A172 (cell line): ENCODE measurements around the gene RSRC1. TPM values are rescaled to one million over a fixed set of nuclear protein-coding genes. Genes with fewer than 3 reads are reported as not detected.
"Not testable (repeated sequence)": the region's sequence is repeated elsewhere in the genome, so short reads cannot be mapped to it uniquely, and the experiment has no call there.

Experiments used
- DNase-seq: peaks from one replicate; pipeline ENCODE4 v3.0.0-alpha.2; 2015; ENCODE audit warnings: low spot score
- total RNA-seq: library from RNA; depleted of rRNA; stranded (reverse); fragments of >200 nt; shearing (Covaris generic); gene quantifications from 2 replicates; pipeline ENCODE4 v1.2.3, GENCODE V29; 2014

RSRC1 gene
- total RNA-seq, 1 experiment from 2014 or later: 108 TPM

DNA sequence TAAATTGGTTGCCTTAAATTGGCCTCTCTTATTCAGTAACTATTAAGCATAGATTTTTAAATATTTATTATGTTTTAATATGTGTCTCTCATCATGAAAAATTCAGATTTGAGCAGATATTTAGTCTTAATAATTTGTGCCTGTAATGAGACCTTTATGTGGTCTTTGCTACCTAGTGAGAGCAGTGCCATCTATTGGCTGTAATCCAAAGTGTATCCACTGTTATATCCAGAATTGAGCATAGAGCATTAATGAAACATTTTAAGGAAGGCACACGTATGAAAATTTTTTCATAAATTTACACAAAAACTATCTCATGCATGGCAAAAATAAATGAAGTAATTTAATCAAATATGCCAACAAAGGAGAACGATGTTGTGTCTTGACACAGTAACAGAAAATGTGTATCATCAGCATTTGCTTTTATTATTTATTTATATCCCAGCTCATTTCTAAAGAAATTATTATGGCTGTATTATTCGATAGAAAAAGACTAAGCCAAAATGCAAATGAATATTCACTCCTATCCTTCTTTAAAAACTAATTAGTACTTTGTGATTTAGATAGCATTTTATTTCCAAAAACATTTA is 203.5 kb downstream of the RSRC1 start:
- DNase-seq: peak; percentile 25

DNA sequence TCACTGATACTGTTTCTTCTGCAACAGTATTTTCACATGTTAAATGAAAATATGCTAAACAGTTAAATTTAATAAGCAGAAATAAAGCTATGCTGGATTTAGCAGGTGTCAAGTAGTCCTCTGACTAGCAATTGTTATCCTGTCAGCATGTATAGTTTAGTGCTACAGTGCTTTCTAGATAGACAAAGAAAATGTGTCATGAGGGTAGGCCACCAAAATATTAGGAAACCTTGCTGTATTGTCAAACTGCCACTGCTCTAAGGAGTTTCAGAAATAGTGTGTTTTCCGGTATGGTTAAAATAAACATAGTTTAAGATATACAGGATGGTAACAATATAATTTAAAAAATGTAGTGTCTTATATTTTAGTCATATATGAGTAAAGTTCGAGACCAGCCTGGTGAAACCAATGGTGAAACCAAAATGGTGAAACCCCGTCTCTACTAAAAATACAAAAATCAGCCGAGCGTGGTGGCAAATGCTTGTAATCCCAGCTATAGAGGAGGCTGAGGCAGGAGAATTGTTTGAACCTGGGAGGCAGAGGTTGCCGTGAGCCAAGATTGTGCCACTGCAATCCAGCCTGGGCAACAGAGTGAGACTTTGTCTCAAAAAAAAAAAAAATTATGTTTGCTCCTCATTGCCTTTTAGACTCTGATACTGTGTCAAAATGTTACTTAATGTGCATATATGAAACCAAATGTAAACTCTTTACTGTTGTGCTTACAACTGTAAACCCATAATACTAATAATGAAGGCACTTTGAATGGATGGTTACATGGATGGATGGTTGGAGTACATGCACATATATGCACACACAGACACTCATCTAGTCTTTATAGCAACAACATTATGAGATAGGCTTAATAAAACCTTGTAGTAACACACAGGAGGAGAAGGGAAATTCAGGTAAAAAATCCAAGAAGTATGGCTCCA is 204.8 kb downstream of the RSRC1 start:
- no peak for DNase-seq

DNA sequence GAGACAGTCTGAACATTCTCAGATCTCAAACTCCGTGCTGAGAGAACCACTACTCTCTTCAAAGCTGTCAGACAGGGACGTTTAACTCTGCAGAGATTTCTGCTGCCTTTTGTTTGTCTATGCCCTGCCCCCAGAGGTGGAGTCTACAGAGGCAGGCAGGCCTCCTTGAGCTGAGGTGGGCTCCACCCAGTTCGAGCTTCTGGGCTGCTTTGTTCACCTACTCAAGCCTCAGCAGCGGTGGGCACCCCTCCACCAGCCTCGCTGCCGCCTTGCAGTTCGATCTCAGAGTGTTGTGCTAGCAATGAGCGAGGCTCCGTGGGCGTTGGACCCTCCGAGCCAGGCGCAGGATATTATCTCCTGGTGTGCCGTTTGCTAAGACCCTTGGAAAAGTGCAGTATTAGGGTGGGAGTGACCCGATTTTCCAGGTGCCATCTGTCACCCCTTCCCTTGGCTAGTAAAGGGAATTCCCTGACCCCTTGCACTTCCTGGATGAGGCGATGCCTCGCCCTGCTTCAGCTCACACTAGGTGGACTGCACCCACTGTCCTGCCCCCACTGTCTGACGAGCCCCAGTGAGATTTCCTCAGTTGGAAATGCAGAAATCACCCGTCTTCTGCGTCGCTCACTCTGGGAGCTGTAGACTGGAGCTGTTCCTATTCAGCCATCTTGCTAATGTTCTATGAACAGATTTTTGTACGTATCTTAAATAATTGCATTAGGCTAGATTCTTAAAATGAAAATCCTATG is 220.0 kb downstream of the RSRC1 start:
- DNase-seq: not testable (repeated sequence)

DNA sequence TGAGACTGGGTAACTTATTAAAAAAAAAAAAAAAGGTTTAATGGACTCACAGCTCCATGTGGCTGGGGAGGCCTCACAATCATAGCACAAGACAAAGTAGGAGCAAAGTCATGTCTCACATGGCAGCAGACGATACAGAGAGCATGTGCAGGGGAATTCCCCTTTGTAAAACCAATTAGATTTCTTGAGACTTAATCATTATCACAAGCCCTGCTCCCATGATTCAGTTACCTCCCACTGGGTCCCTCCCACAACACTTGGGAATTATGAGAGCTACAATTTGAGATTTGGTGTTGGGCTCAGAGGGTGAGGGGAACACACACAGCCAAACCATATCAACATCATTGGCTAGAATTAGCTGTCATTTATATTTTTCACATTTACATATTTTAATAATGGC is 221.0 kb downstream of the RSRC1 start:
- DNase-seq: peak; percentile 46

DNA sequence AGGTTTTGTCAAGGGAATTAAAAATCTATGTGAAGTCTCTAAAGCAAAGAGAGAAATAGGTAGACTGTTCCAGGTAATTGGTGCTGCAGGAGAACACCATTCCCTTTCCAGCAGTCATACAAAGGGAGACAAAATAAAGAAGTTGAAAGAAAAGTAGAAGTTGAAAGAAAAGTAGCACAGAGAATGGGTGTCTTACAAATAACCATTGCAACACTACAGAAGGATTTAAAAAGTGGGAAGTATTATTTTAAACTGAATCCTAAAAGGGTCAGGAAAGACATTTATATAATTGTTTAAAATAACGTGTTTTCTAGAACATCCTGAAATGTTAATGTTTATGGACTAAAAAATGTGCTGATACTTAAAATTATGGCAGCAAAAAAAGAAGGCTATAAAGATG is 223.8 kb downstream of the RSRC1 start:
- DNase-seq: no peak

DNA sequence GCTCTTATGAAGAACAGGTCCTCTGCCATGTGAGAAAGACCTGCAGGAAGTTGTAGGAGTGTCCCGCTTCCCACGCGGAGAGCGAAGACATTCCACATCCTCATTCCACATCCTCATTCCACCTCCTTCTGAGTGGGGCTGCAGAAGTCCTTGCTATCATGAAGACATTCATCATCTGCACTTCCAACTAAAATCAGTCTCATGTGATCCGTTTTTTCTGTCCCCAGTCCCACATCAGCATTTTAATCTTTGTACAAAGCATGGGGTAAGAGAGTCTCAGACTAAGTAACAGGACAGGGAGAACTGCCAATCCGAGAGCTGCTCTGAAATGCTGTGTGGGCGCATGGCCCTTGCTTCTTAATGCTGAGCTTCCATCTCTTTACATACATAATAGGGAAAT is 227.2 kb downstream of the RSRC1 start:
- no peak for DNase-seq

DNA sequence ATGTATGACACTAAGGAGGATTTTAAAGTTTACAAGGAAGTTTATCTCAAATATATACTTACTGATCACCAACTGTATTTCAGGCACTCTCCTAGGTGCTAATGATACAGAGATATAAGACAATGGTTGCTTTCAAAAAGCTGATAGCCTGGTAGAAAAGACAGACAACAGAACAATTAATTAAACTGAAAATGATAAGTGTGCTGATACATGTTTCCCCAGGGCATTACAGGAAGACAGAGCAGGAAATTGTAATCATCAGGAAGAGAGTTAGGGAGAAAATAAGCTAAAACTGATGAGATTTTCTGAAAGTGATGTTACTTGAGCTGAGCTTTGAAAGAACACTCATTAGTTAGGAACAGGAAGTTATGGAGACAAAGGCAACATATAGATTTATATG is 229.7 kb downstream of the RSRC1 start:
- no peak for DNase-seq

DNA sequence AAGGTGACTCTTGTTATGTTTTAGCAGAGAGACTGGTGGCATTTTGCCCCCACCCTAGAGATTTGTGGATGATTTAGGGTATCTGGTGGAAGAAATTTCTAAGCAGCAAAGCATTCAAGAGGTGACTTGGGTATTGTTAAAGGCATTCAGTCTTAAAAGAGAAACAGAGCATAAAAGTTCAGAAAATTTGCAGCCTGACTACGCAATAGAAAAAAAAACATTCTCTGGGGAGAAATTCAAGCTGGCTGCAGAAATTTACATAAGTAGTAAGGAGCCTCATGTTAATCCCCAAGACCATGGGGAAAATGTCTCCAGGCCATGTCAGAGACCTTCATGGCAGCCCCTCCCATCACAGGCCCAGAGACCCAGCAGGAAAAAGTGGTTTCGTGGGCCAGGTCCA is 231.1 kb downstream of the RSRC1 start:
- DNase-seq: not testable (repeated sequence)

DNA sequence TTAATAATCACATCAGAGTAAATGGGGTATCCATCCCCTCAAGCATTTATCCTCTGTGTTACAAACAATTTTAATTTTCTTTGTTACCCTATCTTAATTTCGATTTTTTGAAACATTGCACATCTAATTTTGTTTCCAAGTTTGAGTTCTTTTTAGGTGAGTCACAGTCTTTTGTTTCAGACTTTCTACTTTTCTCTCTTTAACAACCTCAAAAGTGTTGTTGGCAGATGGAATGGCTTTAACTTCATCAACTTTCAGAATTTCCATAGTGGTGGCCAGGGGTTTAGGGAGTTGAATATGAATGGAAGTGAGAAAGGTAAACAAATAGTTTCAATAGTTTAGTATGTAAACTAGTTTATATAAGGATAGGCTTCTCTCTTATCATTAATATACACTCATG is 238.1 kb downstream of the RSRC1 start:
- DNase-seq: no peak

DNA sequence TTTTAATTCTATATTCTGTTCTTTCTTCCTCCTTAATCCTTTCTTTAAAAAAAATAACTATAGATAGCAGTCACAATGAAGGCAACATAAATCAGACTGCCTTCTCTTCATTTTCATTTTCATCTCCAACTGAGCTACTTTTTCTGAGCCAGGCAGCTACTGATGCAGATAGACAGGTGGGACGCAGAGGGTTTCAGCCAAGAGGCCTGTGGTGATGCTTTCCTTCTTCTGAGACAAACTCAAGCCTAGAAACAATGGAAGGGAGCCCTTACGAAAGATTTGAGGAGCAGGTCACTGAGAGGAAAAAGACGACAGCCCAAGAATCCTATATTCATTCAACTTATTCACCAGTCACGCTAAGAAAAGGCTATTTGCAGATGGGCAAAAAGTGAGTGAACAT is 241.1 kb downstream of the RSRC1 start:
- no peak for DNase-seq

DNA sequence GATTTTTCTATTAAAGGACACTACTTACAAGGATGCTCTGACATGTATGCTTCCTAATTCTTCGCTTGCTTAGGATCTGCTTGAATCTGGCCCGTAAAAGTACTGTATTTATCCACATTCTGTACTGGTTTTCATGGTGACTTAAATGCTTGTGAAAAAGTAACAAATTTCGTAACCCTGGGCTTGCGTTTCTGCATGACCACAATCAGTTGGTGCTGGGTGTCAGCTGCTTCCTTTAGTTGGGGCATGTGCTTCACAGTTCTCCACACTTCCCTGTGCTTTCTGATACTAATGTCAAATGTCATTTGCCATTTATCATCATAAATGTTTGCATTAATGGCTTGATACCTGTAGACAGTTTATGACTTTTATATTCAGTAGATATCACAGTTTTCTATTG is 242.7 kb downstream of the RSRC1 start:
- DNase-seq: no peak

DNA sequence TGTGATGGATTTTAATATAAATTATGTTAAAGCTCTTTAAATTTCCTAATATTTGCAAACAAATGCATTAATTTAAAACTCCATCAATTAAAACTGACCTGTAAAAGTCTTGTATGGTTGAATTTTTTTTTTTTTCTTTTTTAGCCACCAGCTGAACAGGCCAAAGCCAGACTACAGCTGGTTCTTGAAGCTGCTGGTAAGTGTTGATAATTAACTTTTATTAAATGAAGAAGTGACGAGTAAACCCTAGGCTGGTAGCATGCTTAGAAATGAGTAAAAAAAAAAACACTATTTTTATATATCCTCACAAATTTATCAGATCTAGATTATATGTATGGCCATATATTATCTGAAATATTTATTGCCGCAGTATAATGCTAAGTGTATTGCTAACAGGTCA is 244.8 kb downstream of the RSRC1 start:
- DNase-seq: no peak

DNA sequence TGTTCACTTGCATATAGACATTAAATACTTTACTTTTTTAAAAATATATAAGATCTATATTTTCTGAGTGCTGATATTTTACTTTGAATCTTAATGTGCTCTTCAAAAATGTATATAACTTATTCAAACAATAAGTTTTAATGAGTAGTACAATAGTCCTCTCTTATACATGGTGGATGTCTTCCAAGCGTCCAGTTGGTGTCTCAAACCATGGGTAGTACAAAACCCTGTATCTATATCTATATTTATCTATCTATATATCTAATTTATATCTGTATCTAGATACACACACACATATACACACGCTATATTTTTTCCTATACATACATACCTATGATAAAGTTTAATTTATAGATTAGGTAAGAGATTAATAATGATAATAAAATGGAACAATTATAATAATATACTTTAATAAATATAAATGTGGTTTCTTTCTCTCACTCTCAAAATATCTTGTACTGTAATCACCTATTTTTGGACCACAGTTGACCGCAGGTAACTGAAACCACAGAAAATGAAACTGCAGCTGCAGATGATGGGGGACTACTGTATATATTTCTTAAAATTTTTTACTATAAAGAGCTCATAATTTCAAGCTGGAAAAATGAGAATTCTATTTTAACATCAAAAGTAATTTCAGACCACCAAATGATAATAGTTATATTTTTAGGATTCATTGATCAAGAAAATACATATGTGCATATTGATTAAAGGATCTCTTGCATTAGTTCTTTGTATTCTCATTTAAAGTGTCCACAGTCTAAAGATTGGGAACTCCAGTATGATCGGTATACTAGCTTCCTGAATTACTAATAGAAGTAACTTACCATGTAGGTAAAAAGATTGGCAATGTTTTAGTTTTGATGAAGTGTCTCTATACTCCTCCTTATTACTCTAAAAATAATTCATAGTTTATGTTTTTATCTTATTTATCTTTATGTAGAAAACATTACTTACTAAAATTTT is 246.0 kb downstream of the RSRC1 start:
- no peak for DNase-seq

DNA sequence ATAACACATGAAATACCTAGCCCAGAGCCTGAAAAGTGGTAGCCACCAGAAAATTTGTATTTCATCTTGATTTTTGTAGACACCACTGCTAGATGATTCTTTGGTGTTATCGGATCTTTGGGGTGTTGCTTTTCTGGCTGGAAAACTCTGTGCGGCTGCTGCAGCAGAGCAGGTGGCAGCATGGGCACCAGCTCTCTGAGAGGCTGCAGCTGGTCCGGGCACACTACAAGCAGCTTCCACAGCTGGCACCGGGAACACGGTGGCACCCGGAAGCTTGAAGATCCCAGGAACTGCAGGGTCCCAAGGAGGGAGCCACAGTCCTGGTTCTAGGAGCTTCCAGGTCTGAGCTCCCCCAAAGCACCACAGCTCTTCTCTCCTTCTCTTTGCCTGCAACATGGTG is 249.4 kb downstream of the RSRC1 start:
- no peak for DNase-seq

DNA sequence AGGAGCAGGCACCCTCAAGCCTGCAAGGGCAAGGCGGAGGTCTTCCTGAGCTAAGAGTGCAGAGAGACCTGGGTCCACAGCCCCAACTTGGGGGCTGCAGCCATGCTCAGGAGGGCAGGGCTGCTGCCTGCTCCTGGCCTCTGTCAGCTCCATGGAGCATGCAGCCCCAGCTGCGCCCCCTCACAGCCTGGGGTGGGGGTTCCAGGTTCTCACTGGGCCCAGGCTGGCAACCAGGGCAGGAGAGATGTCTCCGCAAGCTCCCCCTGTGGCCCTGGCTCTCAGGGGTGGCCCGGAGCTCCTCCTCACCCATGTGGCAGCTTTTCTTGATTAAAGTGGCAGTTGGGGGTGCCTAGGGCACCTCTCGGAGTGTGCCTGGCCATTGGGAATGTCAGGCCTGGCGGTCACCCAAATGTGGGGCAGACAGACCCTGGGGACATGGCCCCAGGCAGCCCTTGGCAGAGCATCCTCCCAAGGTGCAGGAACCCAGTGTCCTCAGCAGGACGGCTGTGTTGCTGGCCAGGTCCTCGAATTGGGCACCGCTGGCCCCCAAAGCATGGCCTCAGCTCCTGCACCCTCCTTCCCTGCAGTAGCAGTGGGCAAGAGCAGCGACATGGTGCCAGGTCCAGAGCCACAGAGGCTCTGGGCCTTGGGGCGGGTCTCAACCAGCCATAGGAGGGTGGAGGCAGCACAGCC is 251.0 kb downstream of the RSRC1 start:
- no peak for DNase-seq

DNA sequence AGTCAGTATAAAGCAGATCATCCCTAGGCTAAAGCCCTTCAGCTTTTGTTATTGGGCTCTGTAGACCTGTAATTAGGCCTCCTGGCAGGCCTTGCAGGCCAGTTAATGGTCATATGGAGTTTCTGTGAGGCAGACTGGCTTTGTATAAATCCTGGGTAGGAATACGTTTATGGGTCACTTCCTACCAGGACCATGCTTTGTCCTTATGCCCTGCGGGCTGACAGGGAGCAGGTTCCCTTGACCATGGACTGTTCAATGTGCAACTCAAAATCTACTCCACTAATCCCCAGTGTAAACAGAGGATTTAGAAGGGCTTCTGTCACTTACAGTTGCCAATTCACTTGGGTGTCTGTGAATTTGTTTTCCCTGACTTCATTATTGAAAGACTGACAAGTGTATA is 258.4 kb downstream of the RSRC1 start:
- no peak for DNase-seq

DNA sequence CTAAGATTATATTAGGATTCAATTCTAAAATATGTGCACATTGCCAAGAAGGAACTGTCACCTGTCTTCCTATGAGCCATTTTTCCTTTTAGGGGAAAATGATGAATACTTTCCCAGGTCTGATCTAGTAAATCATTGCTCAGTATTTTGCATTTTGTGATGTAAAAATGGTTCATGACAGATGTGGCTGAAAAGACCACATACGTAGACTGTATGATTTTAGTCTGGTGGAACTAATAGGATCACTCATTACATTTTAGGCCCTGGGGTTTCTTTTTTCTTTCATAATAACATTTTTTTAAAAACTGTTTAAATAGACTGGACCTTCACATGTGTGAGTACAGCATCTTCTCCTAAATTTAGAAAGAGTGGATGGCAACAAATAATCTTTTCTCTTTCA is 259.4 kb downstream of the RSRC1 start:
- no peak for DNase-seq

DNA sequence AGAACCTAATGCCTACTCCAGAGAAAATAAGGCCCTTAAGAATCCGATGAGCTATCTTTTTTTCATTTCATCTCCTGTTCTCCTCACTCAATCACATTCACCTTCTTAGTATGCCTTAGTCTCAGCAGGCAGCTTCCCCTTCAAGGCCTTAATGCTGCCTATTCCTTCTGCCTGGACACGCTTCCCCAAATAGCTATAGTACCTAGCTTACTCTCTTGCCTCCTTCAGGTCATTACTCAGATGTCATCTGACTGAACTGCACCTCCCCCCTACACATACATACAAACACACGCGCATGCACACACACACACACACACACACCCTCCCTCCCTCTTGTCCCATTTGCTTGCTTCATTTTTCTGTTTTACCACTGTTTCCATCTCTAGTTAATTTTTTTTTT is 269.6 kb downstream of the RSRC1 start:
- no peak for DNase-seq

DNA sequence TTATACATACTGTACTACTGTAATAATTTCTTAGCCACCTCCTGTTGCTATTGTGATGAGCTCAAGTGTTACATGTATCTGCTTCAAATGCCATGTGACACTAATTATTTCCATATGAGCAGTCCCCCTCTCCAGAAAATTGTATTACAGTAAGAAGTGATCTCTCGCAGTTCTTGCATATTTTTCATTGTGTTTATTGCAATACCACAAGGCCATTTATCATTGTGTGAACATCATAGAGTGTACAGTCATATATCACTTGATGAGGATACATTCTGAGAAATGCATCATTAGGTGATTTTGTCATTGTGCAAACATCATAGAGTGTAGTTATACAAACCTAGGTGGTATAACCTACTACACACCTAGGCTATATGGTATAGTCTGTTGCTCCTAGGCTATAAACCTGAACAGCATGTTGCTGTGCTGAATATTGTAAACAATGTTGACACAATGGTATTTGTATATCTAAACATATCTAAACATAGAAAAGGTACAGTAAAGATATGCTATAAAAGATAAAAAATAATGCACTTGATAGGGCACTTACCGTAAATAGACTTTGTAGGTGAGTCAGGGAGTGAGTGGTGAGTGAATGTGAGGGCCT is 271.5 kb downstream of the RSRC1 start:
- DNase-seq: no peak

DNA sequence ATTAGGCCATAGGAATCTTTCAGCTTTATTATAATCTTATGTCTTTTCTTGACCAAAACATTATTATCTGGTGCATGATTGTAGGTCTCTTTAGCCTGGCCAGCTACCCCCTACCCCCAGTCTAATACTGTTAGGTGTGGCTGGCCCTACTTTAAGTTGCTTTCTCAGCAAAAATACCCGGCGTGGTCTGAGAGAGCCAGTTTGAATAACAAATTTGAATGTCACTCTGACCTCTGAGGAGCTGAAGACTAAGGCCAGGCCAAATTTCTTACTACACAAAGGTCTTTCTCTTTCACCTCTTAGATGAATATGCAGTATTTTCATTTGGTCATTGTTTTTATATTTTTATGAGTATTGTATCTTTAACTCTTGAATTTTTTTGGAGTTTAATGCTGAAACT is 272.6 kb downstream of the RSRC1 start:
- DNase-seq: no peak

DNA sequence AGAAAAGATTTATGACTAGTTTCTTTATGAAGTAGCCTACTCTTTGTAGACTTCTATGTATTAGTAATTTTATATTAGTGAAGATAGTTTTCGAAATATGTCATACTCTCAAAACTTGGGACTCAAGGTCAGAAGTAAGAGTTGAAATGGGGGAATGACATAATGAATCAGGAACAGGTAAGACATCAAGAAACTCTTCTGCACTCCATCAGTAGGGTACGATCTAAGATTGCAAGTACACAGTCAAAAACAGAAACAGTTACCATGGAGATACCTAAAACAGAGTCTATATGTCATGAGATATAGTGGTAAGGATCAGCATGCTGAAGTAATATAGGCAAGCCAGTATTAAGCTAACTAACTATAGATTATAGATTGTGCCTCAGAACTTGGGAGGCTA is 274.1 kb downstream of the RSRC1 start:
- no peak for DNase-seq
